ENCODE results near the gene FOXF2. TPM values are rescaled to one million over a fixed set of nuclear protein-coding genes. Genes with fewer than 3 reads are reported as not detected.

The FOXF2 gene
- total and polyA plus RNA-seq, 10 of the 15 experiments (the other 5 are each of a cell fraction or from before 2014, with no cell fraction given) = not detected

GRCh38 chr6:1417718-1418117 lies 28.3 kb downstream of the FOXF2 start:
- Histone ChIP-seq H3K4me2 (ENCODE audit: control insufficient read depth, insufficient read depth) (no peak overlapping the region), H3K9me3 (replicated peaks; ENCODE audit: control insufficient read depth, insufficient read depth, low read length) (no peaks in the 10 kb centered on the region), H3K79me2 (ENCODE audit: control insufficient read depth, insufficient read depth, low read length) (no peaks in the 10 kb centered on the region), H3K27ac (ENCODE audit: control insufficient read depth, insufficient read depth) (no peak overlapping the region), H4K20me1 (ENCODE audit: control insufficient read depth, insufficient read depth) (no peaks in the 10 kb centered on the region), H3K9ac (ENCODE audit: control insufficient read depth, insufficient read depth, low read length) (no peak overlapping the region), H2AFZ (ENCODE audit: control insufficient read depth, low read depth, low read length) (no peak overlapping the region), H3K4me3 (no peak overlapping the region), H3K36me3 (ENCODE audit: control insufficient read depth in 2 of 2, insufficient read depth in 2 of 2, low read length in 1 of 2) (no peaks in the 10 kb centered on the region), H3K4me1 (ENCODE audit: control insufficient read depth, insufficient read depth, low read length) (no peaks in the 10 kb centered on the region), H3K27me3 (replicated peaks in 1 of 2; ENCODE audit: control insufficient read depth in 2 of 2, insufficient read depth in 2 of 2, low read length in 1 of 2) (no peaks in the 10 kb centered on the region; a peak in 1 of 4 replicates)
- TF ChIP-seq KLF5 (IDR thresholded peaks at IDR 0.05; ENCODE audit: partially characterized antibody) (no peak), EGR1 (IDR thresholded peaks at IDR 0.05; ENCODE audit: borderline replicate concordance in 1 of 2, low read depth in 2 of 2, low read length in 2 of 2) (no peak), SP1 (IDR thresholded peaks at IDR 0.05; ENCODE audit: low read depth, low read length) (no peak), JUNB (IDR thresholded peaks at IDR 0.05) (no peak), SMAD1 (IDR thresholded peaks at IDR 0.05; ENCODE audit: low read depth, partially characterized antibody) (no peak), BCL11A (IDR thresholded peaks at IDR 0.05; ENCODE audit: low read depth, low read length) (no peak), YY1 (IDR thresholded peaks at IDR 0.05; ENCODE audit: low read depth, low read length) (no peak)
- intact Hi-C loops (cut with micrococcal nuclease; ENCODE audit: unreplicated experiment) = no loop called here
- in situ Hi-C loops (cut with MboI) = no loop called here
- CTCF ChIA-PET = no interaction called here
- SMC1A ChIA-PET (ENCODE audit: uncharacterized antibody, unreplicated experiment) = no interaction called here
- ATAC-seq = no peak
- RAD21 ChIA-PET (ENCODE audit: unreplicated experiment) = no interaction called here
- no peak for DNase-seq (ENCODE audit: low read depth, low spot score)
- no peak for FAIRE-seq
- BruUV-seq (replicated peaks) = no TSS peak
- POLR2A ChIA-PET = no interaction called here
- 64% methylated on average over 12 of the region's 12 CpGs for WGBS (ENCODE audit: insufficient coverage, insufficient replicate concordance, low lambda C conversion rate, missing lambda C conversion rate)

DNA sequence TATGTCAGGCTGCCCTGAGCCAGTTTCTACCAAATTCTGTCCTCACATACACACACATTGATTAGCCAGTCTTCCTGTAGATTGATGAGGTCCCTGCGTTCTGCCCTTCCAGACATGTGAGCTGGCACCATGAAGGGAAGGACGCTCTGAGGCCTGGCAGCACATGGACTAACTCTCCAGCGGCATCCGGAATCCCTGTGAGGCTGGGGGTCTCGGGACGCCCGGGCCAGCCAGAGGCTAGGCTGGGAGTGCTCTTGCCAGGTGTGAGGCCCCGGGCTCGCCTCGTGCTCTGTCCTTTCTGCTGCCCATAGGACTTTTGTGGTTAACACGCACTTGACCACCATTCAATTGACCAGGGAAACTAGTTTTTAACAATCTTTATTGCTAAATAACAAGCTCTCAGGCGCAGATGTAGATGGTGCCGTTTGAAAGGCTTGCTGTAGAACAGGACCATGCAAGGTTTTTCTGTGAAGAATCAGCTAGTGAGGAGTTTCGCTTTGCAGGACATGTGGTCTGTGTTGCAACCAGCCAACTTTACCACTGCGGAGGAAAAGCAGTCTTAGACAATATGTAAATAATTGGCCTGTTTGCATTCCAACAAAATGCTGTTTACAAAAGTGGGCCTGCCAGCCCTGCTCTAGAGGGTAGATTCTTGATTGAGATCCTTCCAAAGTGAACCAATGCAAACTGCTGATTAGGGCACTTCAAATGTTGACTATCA lies 29.3 kb downstream of the FOXF2 start:
- FAIRE-seq = no peak

More for the DNA sequence above, 29.3 kb downstream of the FOXF2 start:
- no peaks in the 10 kb centered on the region for H3K36me3 ChIP-seq (ENCODE audit: control insufficient read depth in 2 of 2, insufficient read depth in 2 of 2, low read length in 1 of 2)
- POLR2A ChIA-PET = no interaction called here
- intact Hi-C loops (cut with micrococcal nuclease; ENCODE audit: unreplicated experiment) = no loop called here
- no peak overlapping the region for H2AFZ ChIP-seq (ENCODE audit: control insufficient read depth, low read depth, low read length)
- in situ Hi-C loops (cut with MboI) = no loop called here
- no peaks in the 10 kb centered on the region for H4K20me1 ChIP-seq (ENCODE audit: control insufficient read depth, insufficient read depth)
- no peak overlapping the region for H3K27ac ChIP-seq (ENCODE audit: control insufficient read depth, insufficient read depth)
- H3K79me2 ChIP-seq (ENCODE audit: control insufficient read depth, insufficient read depth, low read length) = no peaks in the 10 kb centered on the region
- H3K27me3 ChIP-seq (replicated peaks in 1 of 2; ENCODE audit: control insufficient read depth in 2 of 2, insufficient read depth in 2 of 2, low read length in 1 of 2) = peaks cover 0 to under 1% of the 10 kb centered on the region in 2 experiments; a peak in 2 of 4 replicates
- no peak overlapping the region for H3K4me2 ChIP-seq (ENCODE audit: control insufficient read depth, insufficient read depth)
- no TSS peak for BruUV-seq (replicated peaks)
- RAD21 ChIA-PET (ENCODE audit: unreplicated experiment) = no interaction called here
- H3K4me3 ChIP-seq = no peak overlapping the region
- SMC1A ChIA-PET (ENCODE audit: uncharacterized antibody, unreplicated experiment) = interaction anchor here (0.5 kb wide), 1 partner anchor 858 kb away, joined by 3 read pairs; no protein-coding TSS in a partner anchor
- DNase-seq (ENCODE audit: low read depth, low spot score) (no peak), ATAC-seq (no peak)
- H3K4me1 ChIP-seq (ENCODE audit: control insufficient read depth, insufficient read depth, low read length) = no peaks in the 10 kb centered on the region
- WGBS (ENCODE audit: insufficient coverage, insufficient replicate concordance, low lambda C conversion rate, missing lambda C conversion rate) = 53% methylated on average over 15 of the region's 15 CpGs
- H3K9me3 ChIP-seq (replicated peaks; ENCODE audit: control insufficient read depth, insufficient read depth, low read length) = no peaks in the 10 kb centered on the region
- no peak overlapping the region for H3K9ac ChIP-seq (ENCODE audit: control insufficient read depth, insufficient read depth, low read length)
- CTCF ChIA-PET = no interaction called here
- TF ChIP-seq ETV6 (conservative IDR thresholded peaks at IDR 0.05 in 1 of 2, IDR thresholded peaks at IDR 0.05 in 1 of 2; ENCODE audit: borderline replicate concordance in 1 of 2, low read depth in 1 of 2) (no peak), YY1 (IDR thresholded peaks at IDR 0.05; ENCODE audit: low read depth, low read length) (no peak), POLR2A (IDR thresholded peaks at IDR 0.05; ENCODE audit: low read depth, low read length) (no peak)
- TF ChIP-seq, protein P1, sequence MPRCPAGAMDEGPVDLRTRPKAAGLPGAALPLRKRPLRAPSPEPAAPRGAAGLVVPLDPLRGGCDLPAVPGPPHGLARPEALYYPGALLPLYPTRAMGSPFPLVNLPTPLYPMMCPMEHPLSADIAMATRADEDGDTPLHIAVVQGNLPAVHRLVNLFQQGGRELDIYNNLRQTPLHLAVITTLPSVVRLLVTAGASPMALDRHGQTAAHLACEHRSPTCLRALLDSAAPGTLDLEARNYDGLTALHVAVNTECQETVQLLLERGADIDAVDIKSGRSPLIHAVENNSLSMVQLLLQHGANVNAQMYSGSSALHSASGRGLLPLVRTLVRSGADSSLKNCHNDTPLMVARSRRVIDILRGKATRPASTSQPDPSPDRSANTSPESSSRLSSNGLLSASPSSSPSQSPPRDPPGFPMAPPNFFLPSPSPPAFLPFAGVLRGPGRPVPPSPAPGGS (IDR thresholded peaks at IDR 0.05; ENCODE audit: borderline replicate concordance, insufficient read depth, low read depth, low read length, poor library complexity, severe bottlenecking) = no peak
